Keratinocyte (primary cell): Measurements from ENCODE around the gene OLFM2. TPM values are rescaled to one million over a fixed set of nuclear protein-coding genes. Genes with fewer than 3 reads are reported as not detected.
A peak's percentile ranks its signal among the peaks of the same experiment; 100 is the strongest.

ENCODE experiments used
- DNase-seq: peaks from one replicate; pipeline ENCODE4 v3.0.0-alpha.2; 2011; ENCODE audit warnings: low read depth, missing footprints, low spot score
- FAIRE-seq: peaks from 2 replicates; lab custom pipeline; 2011; peaks lifted over from hg19 to GRCh38; lab: Jason Lieb, UNC
- H2AFZ ChIP-seq: 2 replicates; pipeline ENCODE4 v1.6.0; 2012; ENCODE audit warnings: low read length, control low read depth, inconsistent platforms; ENCODE audit not compliant: control insufficient read depth
- H3K27ac ChIP-seq: 2 replicates; pipeline ENCODE4 v1.5.1; 2011; ENCODE audit warnings: low read length; ENCODE audit not compliant: control insufficient read depth, insufficient read depth
- H3K27me3 ChIP-seq: 3 replicates; pipeline ENCODE4 v1.6.0; 2011; ENCODE audit warnings: low read length; ENCODE audit not compliant: control insufficient read depth, insufficient read depth; ENCODE audit errors: extremely low read depth
- H3K36me3 ChIP-seq, 2 experiments: 2 replicates in 1 of 2; 3 replicates in 1 of 2; pipeline ENCODE4 v1.5.1; 2011; ENCODE audit warnings: low read length in 2 of 2, mild to moderate bottlenecking in 1 of 2; ENCODE audit not compliant: control insufficient read depth in 2 of 2, insufficient read depth in 2 of 2; ENCODE audit errors: extremely low read depth in 1 of 2
- H3K4me1 ChIP-seq: 3 replicates; pipeline ENCODE4 v1.5.1; 2011; ENCODE audit warnings: low read length; ENCODE audit not compliant: control insufficient read depth, insufficient read depth; ENCODE audit errors: extremely low read depth
- H3K4me2 ChIP-seq: 3 replicates; pipeline ENCODE4 v1.6.0; 2011; ENCODE audit warnings: low read depth, low read length; ENCODE audit not compliant: control insufficient read depth, insufficient read depth; ENCODE audit errors: extremely low read depth
- H3K4me3 ChIP-seq, 3 experiments: fragments of 200-600 bp in 1 of 3; sonication (generic) in 1 of 3; 2 replicates in 2 of 3; 3 replicates in 1 of 3; pipeline ENCODE4 v1.5.1; 2011 to 2016; ENCODE audit warnings: low read length in 3 of 3, mild to moderate bottlenecking in 3 of 3, control low read depth in 2 of 3, inconsistent platforms in 1 of 3, low read depth in 1 of 3, mixed read lengths in 1 of 3, mixed run types in 1 of 3, moderate library complexity in 1 of 3; ENCODE audit not compliant: control insufficient read depth in 2 of 3, insufficient read depth in 2 of 3; ENCODE audit errors: extremely low read depth in 1 of 3
- H3K79me2 ChIP-seq: 2 replicates; pipeline ENCODE4 v1.6.0; 2012; ENCODE audit warnings: low read length; ENCODE audit not compliant: control insufficient read depth, insufficient read depth
- H3K9ac ChIP-seq: 3 replicates; pipeline ENCODE4 v1.6.0; 2011; ENCODE audit warnings: low read length; ENCODE audit not compliant: control insufficient read depth, insufficient read depth; ENCODE audit errors: extremely low read depth
- H3K9me1 ChIP-seq: 3 replicates; pipeline ENCODE4 v1.6.0; 2011; ENCODE audit warnings: low read length; ENCODE audit not compliant: control insufficient read depth, insufficient read depth; ENCODE audit errors: extremely low read depth
- H3K9me3 ChIP-seq: 2 replicates; pipeline ENCODE4 v1.5.1; 2012; ENCODE audit warnings: low read depth, low read length; ENCODE audit not compliant: control insufficient read depth
- H4K20me1 ChIP-seq: 3 replicates; pipeline ENCODE4 v1.6.0; 2011; ENCODE audit warnings: low read length; ENCODE audit not compliant: control insufficient read depth, insufficient read depth; ENCODE audit errors: extremely low read depth
- EZH2 ChIP-seq: IDR thresholded peaks from one replicate; pipeline ENCODE4 v1.6.1; 2012; ENCODE audit warnings: inconsistent platforms, mild to moderate bottlenecking, low read length, moderate library complexity
- dilution Hi-C: fragments of 300-500 bp; cut with MboI; formaldehyde crosslinking; loops from one replicate; pipeline ENCODE4 v1.7.0; 2020; ENCODE audit warnings: low sequenced_read_pairs; ENCODE audit not compliant: extremely low pct_ligation_motif_present
- polyA plus RNA-seq, 5 experiments: library from polyadenylated mRNA; depleted of rRNA in 3 of 5; stranded (reverse) in 3 of 5; stranded (forward) in 1 of 5; unstranded in 1 of 5; fragments of >200 nt; gene quantifications; 1 replicate in 1 of 5; 2 replicates in 3 of 5; 3 replicates in 1 of 5; pipeline versions ENCODE4 v1.2.1 to v1.2.3, GENCODE V29; 2011 to 2012; ENCODE audit warnings: missing spikeins in 2 of 5, low read depth in 1 of 5, low replicate concordance in 1 of 5
- TF ChIP-seq, protein P1 (sequence below), 3 experiments: IDR thresholded peaks in 1 of 3; conservative IDR thresholded peaks in 1 of 3; optimal IDR thresholded peaks in 1 of 3; 2 replicates in 2 of 3; 3 replicates in 1 of 3; pipeline versions ENCODE3 to v1.5.1; 2011; ENCODE audit warnings: low read length in 3 of 3, mild to moderate bottlenecking in 3 of 3, moderate library complexity in 2 of 3, control low read depth in 1 of 3, inconsistent platforms in 1 of 3; ENCODE audit not compliant: insufficient read depth in 2 of 3; ENCODE audit errors: extremely low read depth in 1 of 3

OLFM2 gene
- polyA plus RNA-seq, 1 donor (not counting 4 experiments of a cell fraction or from before 2014, with no cell fraction given): 5.3 TPM

DNA sequence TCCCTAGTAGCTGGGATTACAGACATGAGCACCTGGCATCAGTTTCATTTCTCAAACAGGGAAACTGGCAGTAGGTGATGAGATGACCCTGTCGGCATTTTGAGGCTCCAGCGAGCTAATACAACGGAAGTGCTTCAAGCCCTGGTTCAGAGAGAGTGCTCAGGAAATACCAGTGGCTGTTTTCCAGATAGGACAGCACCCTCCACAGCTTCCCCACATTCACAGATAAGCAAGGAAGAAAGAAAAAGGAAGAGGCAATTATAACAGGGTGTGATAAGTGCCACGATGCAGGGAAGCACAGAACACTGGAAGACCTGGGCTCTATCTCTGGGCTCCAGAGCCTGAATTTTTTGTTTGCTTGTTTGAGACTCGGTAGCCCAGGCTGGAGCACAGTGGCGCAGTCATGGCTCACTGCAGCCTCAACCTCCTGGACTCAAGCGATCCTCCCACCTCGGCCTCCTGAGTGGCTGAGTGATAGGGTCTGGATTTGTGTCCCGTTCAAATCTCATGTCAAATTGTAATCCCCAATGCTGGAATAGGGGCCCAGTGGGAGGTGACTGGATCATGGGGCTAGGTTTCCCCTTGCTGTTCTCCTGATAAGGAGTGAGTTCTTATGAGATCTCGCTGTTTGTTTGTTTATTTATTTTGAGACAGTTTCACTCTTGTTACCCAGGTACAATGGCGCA lies 57.7 kb downstream of the OLFM2 start:
- Histone ChIP-seq H3K27me3 (no peaks in the 10 kb centered on the region), H4K20me1 (no peaks in the 10 kb centered on the region), H2AFZ (peak overlapping the region; percentile 83), H3K9ac (peak overlapping the region; percentile 61), H3K4me2 (peak overlapping the region; percentile 79), H3K4me1 (peaks cover 18% of the 10 kb centered on the region), H3K4me3 (peak overlapping the region in 1 of 3 experiments; percentile 34), H3K9me3 (no peaks in the 10 kb centered on the region), H3K27ac (peak overlapping the region; percentile 88), H3K36me3 (no peaks in the 10 kb centered on the region), H3K9me1 (no peaks in the 10 kb centered on the region), H3K79me2 (no peaks in the 10 kb centered on the region)
- TF ChIP-seq, protein P1, sequence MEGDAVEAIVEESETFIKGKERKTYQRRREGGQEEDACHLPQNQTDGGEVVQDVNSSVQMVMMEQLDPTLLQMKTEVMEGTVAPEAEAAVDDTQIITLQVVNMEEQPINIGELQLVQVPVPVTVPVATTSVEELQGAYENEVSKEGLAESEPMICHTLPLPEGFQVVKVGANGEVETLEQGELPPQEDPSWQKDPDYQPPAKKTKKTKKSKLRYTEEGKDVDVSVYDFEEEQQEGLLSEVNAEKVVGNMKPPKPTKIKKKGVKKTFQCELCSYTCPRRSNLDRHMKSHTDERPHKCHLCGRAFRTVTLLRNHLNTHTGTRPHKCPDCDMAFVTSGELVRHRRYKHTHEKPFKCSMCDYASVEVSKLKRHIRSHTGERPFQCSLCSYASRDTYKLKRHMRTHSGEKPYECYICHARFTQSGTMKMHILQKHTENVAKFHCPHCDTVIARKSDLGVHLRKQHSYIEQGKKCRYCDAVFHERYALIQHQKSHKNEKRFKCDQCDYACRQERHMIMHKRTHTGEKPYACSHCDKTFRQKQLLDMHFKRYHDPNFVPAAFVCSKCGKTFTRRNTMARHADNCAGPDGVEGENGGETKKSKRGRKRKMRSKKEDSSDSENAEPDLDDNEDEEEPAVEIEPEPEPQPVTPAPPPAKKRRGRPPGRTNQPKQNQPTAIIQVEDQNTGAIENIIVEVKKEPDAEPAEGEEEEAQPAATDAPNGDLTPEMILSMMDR (optimal IDR thresholded peaks at IDR 0.05 in 1 of 3, IDR thresholded peaks at IDR 0.05 in 1 of 3, conservative IDR thresholded peaks at IDR 0.05 in 1 of 3; ENCODE audit: extremely low read depth in 1 of 3, insufficient read depth in 2 of 3, low read length in 3 of 3): no peak
- no peak for TF ChIP-seq EZH2
- FAIRE-seq (peak; percentile 34), DNase-seq (no peak)
- dilution Hi-C loops: no loop called here

DNA sequence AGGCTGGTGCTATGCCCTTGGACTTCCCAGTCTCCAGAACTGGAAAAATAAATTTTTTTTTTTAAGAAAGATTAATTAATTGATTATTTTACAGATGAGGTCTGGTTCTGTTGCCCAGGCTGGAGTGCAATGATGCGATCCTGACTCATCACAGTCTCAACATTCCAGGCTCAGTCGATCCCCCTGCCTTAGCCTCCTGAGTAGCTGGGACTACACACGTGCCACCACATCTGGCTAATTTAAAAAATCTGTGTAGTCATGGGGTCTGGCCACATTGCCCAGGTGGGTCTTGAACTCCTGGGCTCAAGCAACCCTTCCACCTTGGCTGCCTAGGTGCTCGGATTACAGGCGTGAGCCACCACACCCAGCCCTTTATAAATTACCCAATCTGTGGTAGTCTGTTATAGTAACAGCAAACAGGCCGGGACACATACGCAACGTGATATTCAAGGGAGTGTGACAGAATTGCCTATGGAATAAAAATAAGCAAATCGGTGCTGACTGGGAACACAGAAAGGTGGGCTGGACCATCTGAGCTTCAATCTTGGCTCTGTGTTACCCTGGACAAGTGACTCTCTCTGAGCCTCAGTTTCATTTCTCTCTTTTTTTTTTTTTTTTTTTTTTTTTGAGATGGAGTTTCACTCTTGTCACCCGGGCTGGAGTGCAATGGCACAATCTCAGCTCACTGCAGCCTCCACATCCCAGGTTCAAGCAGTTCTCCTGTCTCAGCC lies 58.4 kb downstream of the OLFM2 start:
- peaks cover 15% of the 10 kb centered on the region for H3K4me1 ChIP-seq
- TF ChIP-seq EZH2: no peak
- TF ChIP-seq, protein P1 (optimal IDR thresholded peaks at IDR 0.05 in 1 of 3, IDR thresholded peaks at IDR 0.05 in 1 of 3, conservative IDR thresholded peaks at IDR 0.05 in 1 of 3; ENCODE audit: extremely low read depth in 1 of 3, insufficient read depth in 2 of 3, low read length in 3 of 3): no peak
- H3K36me3 ChIP-seq: no peaks in the 10 kb centered on the region
- peak overlapping the region; percentile 83 for H2AFZ ChIP-seq
- H4K20me1 ChIP-seq: no peaks in the 10 kb centered on the region
- FAIRE-seq: peak; percentile 95
- dilution Hi-C loops: no loop called here
- DNase-seq: no peak
- no peaks in the 10 kb centered on the region for H3K27me3 ChIP-seq
- H3K9ac ChIP-seq: peak overlapping the region; percentile 61
- H3K4me2 ChIP-seq: peak overlapping the region; percentile 79
- no peaks in the 10 kb centered on the region for H3K9me1 ChIP-seq
- peak overlapping the region; percentile 88 for H3K27ac ChIP-seq
- H3K79me2 ChIP-seq: no peaks in the 10 kb centered on the region
- H3K9me3 ChIP-seq: no peaks in the 10 kb centered on the region
- peak overlapping the region in 2 of 3 experiments; percentile 34 to 48 for H3K4me3 ChIP-seq
